Activated naive CD4-positive, alpha-beta T cell treated with anti-CD3 and anti-CD28 coated beads, Interleukin-2, amount 50 U/mL, for 72 hours (primary cell): ENCODE measurements around the gene HMX2. TPM values are rescaled to one million over a fixed set of nuclear protein-coding genes. Genes with fewer than 3 reads are reported as not detected.

ENCODE experiments used
- total RNA-seq, 2 donors: library from RNA; stranded (reverse); gene quantifications; one replicate each; pipeline ENCODE4 v1.2.3, GENCODE V29; 2022

Gene HMX2
- total RNA-seq, 2 donors from 2014 or later: 0.18 to 0.60 TPM

Other genes starting within 250 kb of the HMX2 start
- not detected for gene FAM24A, start 237.5 kb upstream of the HMX2 start, total RNA-seq
- gene C10orf88, start 193.9 kb upstream of the HMX2 start, total RNA-seq: 10 to 100 TPM in 1 of 2 donors, 1 to 10 TPM in 1; 8.8 to 12.2 TPM
- gene PSTK, start 167.7 kb upstream of the HMX2 start, total RNA-seq: 1 to 10 TPM; 2.7 to 6.1 TPM
- 10 to 100 TPM; 20.2 to 24.6 TPM for gene IKZF5, start 139.3 kb upstream of the HMX2 start, total RNA-seq
- gene ACADSB, start 139.1 kb upstream of the HMX2 start, total RNA-seq: 10 to 100 TPM; 16.8 to 25.1 TPM
- under 1 TPM in 1 of 2 donors, not detected in 1; 0.20 TPM for gene HMX3, start 12.2 kb upstream of the HMX2 start, total RNA-seq
- gene BUB3, start 6.3 kb downstream of the HMX2 start, total RNA-seq: 100 to 1,000 TPM; 215 to 332 TPM